Stimulated activated CD8-positive, alpha-beta memory T cell treated with anti-CD3 and anti-CD28 coated beads, Interleukin-7, amount 100 ng/mL, for 48 hours (primary cell): ENCODE results near the gene ZFPM1.
"Not testable (repeated sequence)": the region's sequence is repeated elsewhere in the genome, so short reads cannot be mapped to it uniquely, and the experiment has no call there.

Experiments
- DNase-seq, 2 donors: peaks; one replicate each; pipeline ENCODE4 v3.0.0-alpha.2; 2020; ENCODE audit warnings: low read depth in 1 of 2; ENCODE audit errors: extremely low read depth in 1 of 2

Gene ZFPM1

DNA sequence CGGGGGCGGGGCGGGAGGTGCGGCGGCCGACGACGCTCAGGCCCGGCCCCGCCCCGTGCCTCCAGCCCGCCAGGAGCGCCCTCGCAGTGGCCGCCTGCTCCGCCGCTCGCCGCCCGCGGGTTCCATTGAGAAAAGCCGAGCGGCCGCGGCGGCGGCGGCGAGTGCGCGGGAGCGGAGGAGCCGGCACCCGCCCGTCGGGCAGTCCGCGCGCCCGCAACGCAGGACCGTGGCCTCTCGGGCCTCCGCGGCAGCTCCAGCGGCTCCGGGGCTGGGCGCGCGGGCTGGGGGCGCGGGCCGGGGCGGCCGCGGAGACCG lies at the start of gene ZFPM1:
ZFPM1 (plus strand) TSS at position 64 of the 315 bp plus-strand sequence. CDS start 359 bp downstream, outside the sequence.
- no peak for DNase-seq

GRCh38 chr16:88403794-88404581 lies 49.1 kb upstream of the ZFPM1 start:
- DNase-seq = no peak

DNA sequence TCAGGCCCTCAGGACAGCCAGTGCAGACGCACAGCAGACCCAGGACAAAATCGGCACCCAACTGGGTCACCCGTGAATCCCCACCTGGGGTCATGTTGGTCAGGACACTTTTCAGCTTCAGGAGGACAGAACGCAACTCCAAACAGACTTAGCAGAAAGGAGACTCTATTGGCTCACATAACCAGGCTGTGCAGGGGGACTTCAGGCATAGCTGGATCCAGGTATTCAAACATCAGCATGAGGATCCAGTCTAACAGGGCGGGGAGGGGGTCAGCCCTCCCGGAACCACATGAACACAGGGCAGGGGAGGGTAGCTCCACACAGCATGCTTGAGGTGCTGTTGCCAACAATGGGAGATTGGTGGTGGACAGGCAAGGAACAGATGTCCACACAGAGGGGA lies 48.3 kb upstream of the ZFPM1 start:
- DNase-seq = no peak

- no peak for DNase-seq
Observed at GRCh38 chr16:88405216-88406060, 47.6 kb upstream of the ZFPM1 start.

GRCh38 chr16:88406096-88407041 lies 46.7 kb upstream of the ZFPM1 start:
- no peak for DNase-seq

DNA sequence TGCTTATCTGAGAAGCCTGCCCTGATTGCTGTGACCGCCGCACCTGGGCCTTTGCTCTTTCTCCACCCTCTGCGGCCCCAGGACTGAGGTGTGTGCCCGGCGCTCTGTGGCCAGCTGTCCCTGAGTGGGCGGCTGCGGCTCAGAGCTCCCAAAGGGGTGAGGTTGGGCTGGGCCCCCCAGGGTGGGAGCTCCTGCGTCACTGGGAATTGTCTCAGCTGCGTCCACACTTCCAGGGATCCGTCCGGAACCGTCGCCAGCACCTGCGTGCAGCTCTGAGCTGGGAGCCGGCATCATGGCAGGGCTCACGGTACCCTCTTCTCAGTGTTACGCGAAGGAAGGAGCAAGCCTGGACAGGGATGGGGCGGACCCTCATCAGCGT lies 46.0 kb upstream of the ZFPM1 start:
- no peak for DNase-seq

DNA sequence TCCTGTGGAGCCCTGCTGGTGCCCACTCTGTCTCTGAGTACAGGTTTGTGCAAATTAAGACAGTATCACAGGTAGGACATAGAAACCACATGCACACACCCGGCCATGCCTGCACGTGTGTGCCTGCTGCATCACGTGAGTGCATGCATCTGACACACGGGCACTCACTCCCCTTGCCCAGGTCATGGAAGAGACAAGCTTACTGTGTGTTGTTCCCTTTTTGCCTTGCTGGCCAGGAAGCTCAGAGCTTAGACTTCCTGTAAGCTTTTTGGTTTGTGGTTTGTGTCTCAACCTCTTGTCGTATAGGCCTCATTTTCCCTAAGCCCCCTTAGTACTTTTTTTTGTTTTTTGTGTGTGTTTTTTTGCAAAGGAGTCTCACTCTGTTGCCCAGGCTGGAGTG lies 45.3 kb upstream of the ZFPM1 start:
- no peak for DNase-seq

GRCh38 chr16:88408561-88409142 lies 44.4 kb upstream of the ZFPM1 start:
- DNase-seq = no peak

DNA sequence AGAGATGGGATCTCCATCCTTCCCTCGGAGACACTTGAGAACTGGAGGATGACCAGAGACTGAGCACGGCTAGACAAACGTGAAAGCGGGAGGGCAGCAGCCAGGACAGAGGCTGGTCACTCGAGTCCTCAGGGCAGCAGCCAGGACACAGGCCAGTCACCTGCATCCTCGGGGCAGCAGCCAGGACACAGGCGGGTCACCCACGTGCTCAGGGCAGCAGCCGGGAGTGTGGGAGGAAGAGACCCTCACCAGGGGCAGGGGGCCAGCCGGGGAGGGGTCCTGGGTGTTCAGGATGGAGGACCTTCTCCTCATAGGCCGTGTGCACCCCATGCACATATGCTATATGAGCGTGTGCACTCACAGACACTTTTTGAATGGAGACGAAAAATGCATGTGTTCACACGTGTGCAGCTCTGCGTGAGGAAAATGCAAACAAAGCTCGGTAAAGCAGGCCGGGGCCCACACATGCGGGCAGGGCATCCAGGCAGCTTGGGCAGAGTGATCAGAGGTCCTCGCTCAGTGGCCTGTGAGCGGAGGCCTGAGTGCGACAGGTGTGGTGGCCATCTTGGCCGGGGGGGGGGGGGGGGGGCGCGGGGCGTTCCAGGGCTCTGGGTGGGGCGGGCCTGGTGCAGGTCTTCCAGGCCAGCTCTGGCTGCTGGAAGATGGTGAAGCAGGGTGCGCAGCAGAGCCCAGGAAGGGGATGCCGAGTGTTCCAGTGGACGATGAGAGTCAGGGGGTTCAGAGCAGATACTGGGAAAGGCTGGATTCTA lies 43.6 kb upstream of the ZFPM1 start:
- DNase-seq = no peak

DNA sequence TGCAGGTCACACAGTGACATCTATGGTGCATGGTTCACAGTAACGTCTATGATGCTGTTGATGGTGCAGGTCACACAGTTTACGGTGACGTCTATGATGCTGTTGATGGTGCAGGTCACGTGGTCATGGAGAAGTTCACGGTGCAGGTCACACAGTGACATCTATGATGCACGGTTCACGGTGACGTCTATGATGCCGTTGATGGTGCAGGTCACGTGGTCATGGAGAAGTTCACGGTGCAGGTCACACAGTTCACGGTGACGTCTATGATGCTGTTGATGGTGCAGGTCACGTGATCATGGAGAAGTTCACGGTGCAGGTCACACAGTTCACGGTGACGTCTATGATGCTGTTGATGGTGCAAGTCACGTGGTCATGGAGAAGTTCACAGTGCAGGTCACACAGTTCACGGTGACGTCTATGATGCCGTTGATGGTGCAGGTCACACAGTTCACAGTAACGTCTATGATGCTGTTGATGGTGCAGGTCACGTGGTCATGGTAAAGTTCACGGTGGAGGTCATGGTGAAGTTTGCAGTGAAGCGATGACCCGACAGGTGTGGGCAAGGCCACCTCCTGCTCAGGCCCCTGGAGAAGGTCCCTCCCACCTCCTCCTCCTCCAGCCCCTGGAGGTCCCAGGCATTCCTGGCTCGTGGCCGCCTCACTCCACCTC lies 42.6 kb upstream of the ZFPM1 start:
- not testable (repeated sequence) for DNase-seq

DNA sequence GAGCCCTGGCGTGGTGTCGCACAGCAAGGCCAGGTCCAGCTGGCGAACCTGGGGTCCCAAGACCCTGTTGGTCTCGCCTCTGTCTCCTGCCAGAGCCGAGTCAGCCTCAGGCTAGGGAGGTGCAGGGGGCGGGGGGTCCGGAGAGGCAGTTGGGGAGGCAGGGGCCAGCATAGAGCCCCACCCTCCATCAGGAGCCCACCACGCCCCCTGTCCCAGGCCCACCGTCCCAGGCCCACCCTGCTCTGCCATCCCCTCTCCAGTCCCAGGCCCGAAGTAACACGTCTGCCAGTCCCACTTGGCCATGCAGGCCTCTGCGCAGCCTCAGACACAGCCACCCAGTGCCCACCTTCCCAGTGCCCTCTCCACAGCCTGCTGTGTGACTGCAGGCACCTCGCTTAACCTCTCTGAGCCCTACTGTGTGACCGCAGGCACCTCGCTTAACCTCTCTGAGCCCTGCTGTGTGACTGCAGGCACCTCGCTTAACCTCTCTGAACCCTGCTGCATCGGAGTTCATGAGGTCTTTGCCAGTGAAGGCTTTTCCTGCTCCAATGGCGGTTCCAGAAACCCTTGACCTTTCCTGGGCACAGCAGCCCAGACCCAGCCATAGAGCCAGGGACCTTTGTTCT lies 41.0 kb upstream of the ZFPM1 start:
- DNase-seq = no peak

- no peak for DNase-seq
Observed at GRCh38 chr16:88412766-88413165, 40.3 kb upstream of the ZFPM1 start.

DNA sequence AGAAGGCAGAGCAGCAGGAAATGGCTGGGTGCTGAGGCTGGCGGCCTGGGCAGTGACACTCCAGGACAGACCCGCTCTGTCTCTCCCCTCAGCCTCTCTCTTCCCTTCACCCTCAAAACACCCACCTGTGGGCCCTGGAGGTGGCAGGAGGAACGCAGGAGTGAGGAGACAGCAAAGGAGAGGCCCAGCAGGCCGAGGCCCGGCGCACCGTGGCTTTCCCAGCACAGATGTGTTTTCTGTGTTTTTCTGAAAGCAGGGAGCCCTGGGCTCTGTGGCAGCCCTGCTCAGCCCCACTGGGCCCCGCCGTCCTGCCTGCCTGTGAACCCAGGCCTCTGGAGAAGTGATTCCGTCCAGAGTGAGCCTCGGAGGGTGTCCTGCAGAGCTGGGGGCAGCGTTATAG lies 39.8 kb upstream of the ZFPM1 start:
- no peak for DNase-seq

DNA sequence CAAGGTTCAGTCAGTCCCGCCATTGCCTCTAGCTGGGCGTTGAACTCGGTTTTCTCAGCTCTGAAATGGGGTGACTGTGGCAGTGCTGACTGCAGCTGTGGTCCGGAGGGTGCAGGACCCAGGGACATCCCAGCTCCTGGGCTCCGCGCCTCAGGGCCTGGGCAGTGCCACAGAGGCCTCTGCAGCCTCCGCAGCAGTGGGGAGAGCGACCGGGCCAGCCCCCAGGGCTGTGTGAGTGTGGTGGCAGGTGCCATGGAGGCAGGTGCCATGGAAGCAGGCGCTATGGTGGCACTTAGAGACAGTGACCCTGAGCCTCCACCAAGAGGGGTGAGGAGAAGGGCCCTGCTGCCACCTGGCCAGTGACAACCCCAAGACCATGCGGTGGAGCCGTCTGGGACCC lies 39.4 kb upstream of the ZFPM1 start:
- no peak for DNase-seq

GRCh38 chr16:88414521-88415380 lies 38.3 kb upstream of the ZFPM1 start:
- DNase-seq = no peak

DNA sequence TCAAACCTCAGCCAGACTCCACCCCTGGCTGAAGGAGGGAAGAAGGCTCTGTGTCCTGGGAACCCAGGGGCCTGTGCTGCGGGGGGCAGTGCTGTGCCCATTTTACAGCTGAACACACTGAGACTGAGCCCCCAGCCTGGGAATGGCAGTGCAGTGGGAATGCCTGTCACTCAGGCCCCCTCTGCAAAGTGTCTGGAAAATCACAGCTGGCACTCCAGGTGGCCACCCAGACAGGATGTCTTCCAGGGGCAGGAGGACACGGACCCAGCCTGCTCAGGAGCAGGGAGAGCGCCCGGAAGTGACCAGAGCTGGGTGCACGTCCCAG lies 37.7 kb upstream of the ZFPM1 start:
- DNase-seq = no peak

DNA sequence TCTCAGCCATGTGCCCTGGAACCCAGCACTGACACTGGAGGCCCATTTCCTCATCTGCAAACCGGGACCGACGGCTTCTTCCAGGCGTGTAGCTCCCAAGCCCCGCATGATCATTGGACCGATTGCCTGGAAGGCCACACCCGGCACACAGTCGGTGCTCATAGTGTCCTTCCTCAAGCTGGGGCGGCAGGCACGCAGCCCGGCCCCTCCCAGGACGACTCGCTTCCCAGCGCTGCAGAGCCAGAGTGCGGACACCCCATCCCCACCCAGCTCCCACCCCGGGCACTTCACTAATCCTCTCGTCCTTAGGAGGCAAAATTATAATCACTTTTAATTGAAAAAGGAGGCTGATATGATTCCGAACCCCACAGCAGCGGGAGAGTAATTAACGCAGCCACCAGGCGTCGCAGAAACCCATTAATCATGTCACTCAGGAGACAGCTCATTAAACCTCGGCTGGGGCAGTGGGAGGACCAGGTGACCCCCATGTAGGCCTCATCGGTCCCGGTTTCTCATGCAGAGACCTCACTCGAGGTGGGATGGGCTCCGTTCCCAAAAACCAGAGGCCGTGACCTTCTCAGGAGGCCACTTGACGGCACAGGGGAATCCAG lies 37.3 kb upstream of the ZFPM1 start:
- DNase-seq = no peak

- no peak for DNase-seq
Observed at GRCh38 chr16:88416686-88417085, 36.4 kb upstream of the ZFPM1 start.
